Keratinocyte (primary cell): ENCODE data around the gene GRIA1.

ENCODE experiments used
- EZH2 ChIP-seq: IDR thresholded peaks from one replicate; pipeline ENCODE4 v1.6.1; 2012; ENCODE audit warnings: inconsistent platforms, mild to moderate bottlenecking, low read length, moderate library complexity
- TF ChIP-seq, protein P1 (sequence below), 3 experiments: IDR thresholded peaks in 1 of 3; conservative IDR thresholded peaks in 1 of 3; optimal IDR thresholded peaks in 1 of 3; 2 replicates in 2 of 3; 3 replicates in 1 of 3; pipeline versions ENCODE3 to v1.5.1; 2011; ENCODE audit warnings: low read length in 3 of 3, mild to moderate bottlenecking in 3 of 3, moderate library complexity in 2 of 3, control low read depth in 1 of 3, inconsistent platforms in 1 of 3; ENCODE audit not compliant: insufficient read depth in 2 of 3; ENCODE audit errors: extremely low read depth in 1 of 3

DNA sequence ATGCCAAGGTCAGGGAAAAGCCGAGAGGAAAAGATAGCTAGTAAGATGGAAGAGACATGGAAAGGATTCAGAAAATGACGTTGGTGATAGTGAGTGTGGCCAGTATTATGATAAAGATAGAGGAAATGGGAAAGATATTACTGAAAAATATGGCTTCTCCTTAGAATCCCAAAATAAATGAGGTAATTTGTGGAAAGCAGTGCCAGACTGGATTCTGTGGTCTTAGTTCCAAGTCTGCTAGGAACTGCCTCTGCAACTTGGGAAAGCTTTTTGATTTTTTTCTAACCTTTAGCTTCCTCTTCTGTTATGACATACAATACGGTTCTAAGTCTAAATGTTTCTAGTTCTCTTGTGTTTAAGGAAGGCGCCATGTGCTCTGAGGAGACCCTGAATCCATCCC is 54.2 kb downstream of the GRIA1 start:
- TF ChIP-seq, protein P1, sequence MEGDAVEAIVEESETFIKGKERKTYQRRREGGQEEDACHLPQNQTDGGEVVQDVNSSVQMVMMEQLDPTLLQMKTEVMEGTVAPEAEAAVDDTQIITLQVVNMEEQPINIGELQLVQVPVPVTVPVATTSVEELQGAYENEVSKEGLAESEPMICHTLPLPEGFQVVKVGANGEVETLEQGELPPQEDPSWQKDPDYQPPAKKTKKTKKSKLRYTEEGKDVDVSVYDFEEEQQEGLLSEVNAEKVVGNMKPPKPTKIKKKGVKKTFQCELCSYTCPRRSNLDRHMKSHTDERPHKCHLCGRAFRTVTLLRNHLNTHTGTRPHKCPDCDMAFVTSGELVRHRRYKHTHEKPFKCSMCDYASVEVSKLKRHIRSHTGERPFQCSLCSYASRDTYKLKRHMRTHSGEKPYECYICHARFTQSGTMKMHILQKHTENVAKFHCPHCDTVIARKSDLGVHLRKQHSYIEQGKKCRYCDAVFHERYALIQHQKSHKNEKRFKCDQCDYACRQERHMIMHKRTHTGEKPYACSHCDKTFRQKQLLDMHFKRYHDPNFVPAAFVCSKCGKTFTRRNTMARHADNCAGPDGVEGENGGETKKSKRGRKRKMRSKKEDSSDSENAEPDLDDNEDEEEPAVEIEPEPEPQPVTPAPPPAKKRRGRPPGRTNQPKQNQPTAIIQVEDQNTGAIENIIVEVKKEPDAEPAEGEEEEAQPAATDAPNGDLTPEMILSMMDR (optimal IDR thresholded peaks at IDR 0.05 in 1 of 3, IDR thresholded peaks at IDR 0.05 in 1 of 3, conservative IDR thresholded peaks at IDR 0.05 in 1 of 3; ENCODE audit: extremely low read depth in 1 of 3, insufficient read depth in 2 of 3, low read length in 3 of 3): no peak
- TF ChIP-seq EZH2: no peak
